DMS114 treated with DMSO at 0.1 percent for 48 hours (cell line): ENCODE measurements around the gene TNFAIP6.
"Not testable (repeated sequence)": the region's sequence is repeated elsewhere in the genome, so short reads cannot be mapped to it uniquely, and the experiment has no call there.

Experiments used
- DNase-seq: peaks from one replicate; lab custom pipeline; 2025; ENCODE audit not compliant: unreplicated experiment; lab: John Stamatoyannopoulos, UW

Gene TNFAIP6

GRCh38 chr2:151357359-151357758, at the start of gene TNFAIP6:
Gene TNFAIP6, plus strand, starts transcription at chr2:151357592. Its CDS starts 75 bp downstream, at chr2:151357667.
- no peak for DNase-seq

- not testable (repeated sequence) for DNase-seq
These were observed 47.1 kb upstream of the TNFAIP6 start for GRCh38 chr2:151310313-151310712.

GRCh38 chr2:151312440-151312839, 45.0 kb upstream of the TNFAIP6 start:
- DNase-seq, result not testable (repeated sequence)

GRCh38 chr2:151315381-151315903, 42.0 kb upstream of the TNFAIP6 start:
- DNase-seq, result no peak

GRCh38 chr2:151325581-151326095, 31.8 kb upstream of the TNFAIP6 start:
- no peak for DNase-seq

- no peak for DNase-seq
These were observed 30.8 kb upstream of the TNFAIP6 start for GRCh38 chr2:151326554-151326953.

- DNase-seq, result no peak
These were observed 27.4 kb upstream of the TNFAIP6 start for GRCh38 chr2:151329998-151330397.

GRCh38 chr2:151333083-151333482, 24.3 kb upstream of the TNFAIP6 start:
- DNase-seq, result no peak

- DNase-seq, result no peak
These were observed 23.1 kb upstream of the TNFAIP6 start for GRCh38 chr2:151334082-151334815.

GRCh38 chr2:151336863-151337371, 20.5 kb upstream of the TNFAIP6 start:
- DNase-seq, result no peak

- DNase-seq, result no peak
These were observed 19.7 kb upstream of the TNFAIP6 start for GRCh38 chr2:151337643-151338042.

GRCh38 chr2:151338115-151338514, 19.3 kb upstream of the TNFAIP6 start:
- no peak for DNase-seq

GRCh38 chr2:151343073-151343472, 14.3 kb upstream of the TNFAIP6 start:
- DNase-seq, result no peak

- DNase-seq, result not testable (repeated sequence)
These were observed 13.2 kb upstream of the TNFAIP6 start for GRCh38 chr2:151344191-151344590.

- no peak for DNase-seq
These were observed 12.5 kb upstream of the TNFAIP6 start for GRCh38 chr2:151344906-151345305.

- no peak for DNase-seq
These were observed 10.1 kb upstream of the TNFAIP6 start for GRCh38 chr2:151347294-151347693.

- no peak for DNase-seq
These were observed 9.5 kb upstream of the TNFAIP6 start for GRCh38 chr2:151347906-151348305.

- no peak for DNase-seq
These were observed 6.7 kb upstream of the TNFAIP6 start for GRCh38 chr2:151350579-151351195.

GRCh38 chr2:151353995-151354394, 3.4 kb upstream of the TNFAIP6 start:
- DNase-seq, result no peak

- no peak for DNase-seq
These were observed 2.6 kb upstream of the TNFAIP6 start for GRCh38 chr2:151354807-151355206.

- no peak for DNase-seq
These were observed 976 bp downstream of the TNFAIP6 start for GRCh38 chr2:151358166-151358970.
